Smooth muscle cell (in vitro differentiated cells): ENCODE measurements around the gene UFD1. TPM values are rescaled to one million over a fixed set of nuclear protein-coding genes. Genes with fewer than 3 reads are reported as not detected.
A peak's percentile ranks its signal among the peaks of the same experiment; 100 is the strongest.

Experiments used
- DNase-seq: peaks from one replicate; lab custom pipeline; 2025; ENCODE audit not compliant: unreplicated experiment; lab: John Stamatoyannopoulos, UW
- H2AFZ ChIP-seq: fragments of 200-600 bp; sonication (generic); 2 replicates; pipeline ENCODE4 v1.6.0; 2016; ENCODE audit warnings: antibody characterized with exemption, low read depth, mild to moderate bottlenecking
- H3F3A ChIP-seq: fragments of 200-600 bp; sonication (generic); 2 replicates; pipeline ENCODE4 v1.6.0; 2017; ENCODE audit warnings: antibody characterized with exemption, low read depth
- H3K27ac ChIP-seq: fragments of 200-600 bp; sonication (generic); 2 replicates; pipeline ENCODE4 v1.5.1; 2016; ENCODE audit warnings: low read depth, mild to moderate bottlenecking
- H3K27me3 ChIP-seq: fragments of 200-600 bp; sonication (generic); 2 replicates; pipeline ENCODE4 v1.6.1; 2016; ENCODE audit warnings: low read depth, mild to moderate bottlenecking
- H3K36me3 ChIP-seq: fragments of 200-600 bp; sonication (generic); 2 replicates; pipeline ENCODE4 v1.5.1; 2016; ENCODE audit warnings: low read depth
- H3K4me1 ChIP-seq: fragments of 200-600 bp; sonication (generic); 2 replicates; pipeline ENCODE4 v1.5.1; 2016; ENCODE audit warnings: low read depth
- H3K4me2 ChIP-seq: fragments of 200-600 bp; sonication (generic); 2 replicates; pipeline ENCODE4 v1.6.0; 2016; ENCODE audit warnings: mild to moderate bottlenecking
- H3K4me3 ChIP-seq: fragments of 200-600 bp; sonication (generic); 2 replicates; pipeline ENCODE4 v1.5.1; 2016; ENCODE audit warnings: mild to moderate bottlenecking
- H3K79me2 ChIP-seq: fragments of 200-600 bp; sonication (generic); 2 replicates; pipeline ENCODE4 v1.6.0; 2016; ENCODE audit warnings: low read depth, mild to moderate bottlenecking
- H3K9ac ChIP-seq: fragments of 200-600 bp; sonication (generic); 2 replicates; pipeline ENCODE4 v1.6.0; 2016; ENCODE audit warnings: low read depth
- H3K9me3 ChIP-seq: fragments of 200-600 bp; sonication (generic); replicated peaks from 2 replicates; pipeline ENCODE4 v1.5.1; 2016; ENCODE audit warnings: low read depth
- H4K20me1 ChIP-seq: fragments of 200-600 bp; sonication (generic); 2 replicates; pipeline ENCODE4 v1.6.0; 2016; ENCODE audit warnings: low read depth
- WGBS: methylation state at CpG from one replicate; pipeline ENCODE4 v1.1.7; 2016; ENCODE audit warnings: low lambda C conversion rate; 5-methylcytosine and 5-hydroxymethylcytosine counted together
- polyA plus RNA-seq: library from polyadenylated mRNA; unstranded; fragments of >200 nt; fragmentation: Nextera tagmentation; extraction: Ambion mirVana; gene quantifications from 2 replicates; pipeline ENCODE4 v1.2.1, GENCODE V29; 2016
- total RNA-seq: library from RNA; depleted of rRNA; stranded (reverse); fragments of >200 nt; gene quantifications from 2 replicates; pipeline ENCODE4 v1.2.3, GENCODE V29; 2014
- TF ChIP-seq, protein P1 (sequence below): fragments of 200-600 bp; sonication (generic); IDR thresholded peaks from 2 replicates; pipeline ENCODE4 v1.5.1; 2017; ENCODE audit warnings: borderline replicate concordance, mild to moderate bottlenecking, antibody characterized with exemption; ENCODE audit not compliant: insufficient read depth, poor library complexity, severe bottlenecking

The UFD1 gene
- total and polyA plus RNA-seq, 2 experiments from 2014 or later, result 48.1 to 111 TPM

DNA sequence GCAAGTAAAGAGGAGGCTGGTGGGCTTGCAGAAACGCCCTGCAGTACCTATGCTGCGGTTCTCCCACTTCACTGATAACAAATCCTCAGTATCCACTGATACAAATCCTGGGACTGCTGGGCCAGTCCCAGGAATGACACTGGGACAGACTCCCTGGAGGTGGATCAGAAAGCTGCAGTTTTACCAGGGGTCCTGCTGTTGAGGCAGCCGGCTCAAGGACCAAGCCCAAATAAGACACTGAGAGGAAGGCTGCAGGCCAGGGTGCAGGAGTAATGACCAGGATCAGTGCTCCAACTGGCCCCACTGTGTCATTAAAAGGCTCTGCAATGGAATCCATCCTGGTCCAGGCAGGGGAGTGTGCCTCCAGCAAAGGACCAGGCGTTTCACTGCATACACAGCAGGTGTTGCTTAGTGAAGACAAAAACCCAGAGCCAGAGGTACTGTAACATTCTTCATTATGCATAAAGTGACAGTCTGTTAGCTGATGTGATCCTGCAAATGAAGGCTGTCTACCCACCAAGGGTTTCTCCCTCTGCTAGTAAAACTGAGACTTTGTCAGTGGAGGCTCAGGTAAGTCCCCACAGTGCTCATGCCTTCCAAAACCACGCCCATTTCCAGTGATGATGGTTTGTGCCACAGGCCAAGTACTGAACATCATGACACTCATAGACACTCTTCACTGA, 30.1 kb downstream of the UFD1 start:
- TF ChIP-seq, protein P1, sequence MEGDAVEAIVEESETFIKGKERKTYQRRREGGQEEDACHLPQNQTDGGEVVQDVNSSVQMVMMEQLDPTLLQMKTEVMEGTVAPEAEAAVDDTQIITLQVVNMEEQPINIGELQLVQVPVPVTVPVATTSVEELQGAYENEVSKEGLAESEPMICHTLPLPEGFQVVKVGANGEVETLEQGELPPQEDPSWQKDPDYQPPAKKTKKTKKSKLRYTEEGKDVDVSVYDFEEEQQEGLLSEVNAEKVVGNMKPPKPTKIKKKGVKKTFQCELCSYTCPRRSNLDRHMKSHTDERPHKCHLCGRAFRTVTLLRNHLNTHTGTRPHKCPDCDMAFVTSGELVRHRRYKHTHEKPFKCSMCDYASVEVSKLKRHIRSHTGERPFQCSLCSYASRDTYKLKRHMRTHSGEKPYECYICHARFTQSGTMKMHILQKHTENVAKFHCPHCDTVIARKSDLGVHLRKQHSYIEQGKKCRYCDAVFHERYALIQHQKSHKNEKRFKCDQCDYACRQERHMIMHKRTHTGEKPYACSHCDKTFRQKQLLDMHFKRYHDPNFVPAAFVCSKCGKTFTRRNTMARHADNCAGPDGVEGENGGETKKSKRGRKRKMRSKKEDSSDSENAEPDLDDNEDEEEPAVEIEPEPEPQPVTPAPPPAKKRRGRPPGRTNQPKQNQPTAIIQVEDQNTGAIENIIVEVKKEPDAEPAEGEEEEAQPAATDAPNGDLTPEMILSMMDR, result no peak
- peaks cover 15% of the 10 kb centered on the region for H3K4me1 ChIP-seq
- H3K9me3 ChIP-seq, result no peaks in the 10 kb centered on the region
- peaks cover 32% of the 10 kb centered on the region for H3K79me2 ChIP-seq
- no peak overlapping the region for H3K9ac ChIP-seq
- WGBS, result 87% methylated on average over 5 of the region's 5 CpGs
- no peak overlapping the region for H3K27ac ChIP-seq
- H3F3A ChIP-seq, result peaks cover 10% of the 10 kb centered on the region
- no peak overlapping the region for H2AFZ ChIP-seq
- peak overlapping the region; percentile 93 for H3K4me2 ChIP-seq
- DNase-seq, result no peak
- peaks cover 19% of the 10 kb centered on the region for H4K20me1 ChIP-seq
- peak overlapping the region; percentile 92 for H3K4me3 ChIP-seq
- H3K36me3 ChIP-seq, result peaks cover 9% of the 10 kb centered on the region
- H3K27me3 ChIP-seq, result no peaks in the 10 kb centered on the region

DNA sequence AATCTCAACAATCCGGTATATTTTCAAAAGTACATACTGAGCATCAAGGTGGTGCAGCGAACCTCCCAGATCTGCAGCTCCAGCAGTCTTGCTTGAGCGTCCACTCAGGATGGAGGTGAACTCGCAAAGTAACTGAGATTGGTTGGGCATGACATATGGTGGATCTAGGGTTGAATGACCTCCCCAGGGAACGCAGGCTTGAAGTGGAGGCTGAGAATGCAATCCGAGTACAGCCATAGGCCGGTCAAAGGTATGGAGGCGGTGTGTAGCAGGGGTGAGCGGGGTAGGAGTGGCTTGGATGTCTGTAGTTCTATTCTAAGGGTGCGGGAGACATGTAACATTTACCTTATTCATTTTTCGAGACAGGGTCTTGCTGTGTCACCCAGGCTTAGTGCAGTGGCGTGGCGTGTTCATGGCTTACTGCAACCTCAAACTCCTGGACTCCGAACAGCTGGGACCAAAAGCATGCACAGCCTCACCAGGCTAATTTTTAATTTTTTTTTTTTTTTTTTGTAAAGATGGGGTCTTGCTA, 30.9 kb downstream of the UFD1 start:
- Histone ChIP-seq H3K4me3 (peak overlapping the region; percentile 92), H3K27me3 (no peaks in the 10 kb centered on the region), H3K9me3 (no peaks in the 10 kb centered on the region), H3K4me1 (peaks cover 15% of the 10 kb centered on the region), H3K79me2 (peaks cover 34% of the 10 kb centered on the region), H3K36me3 (peaks cover 9% of the 10 kb centered on the region), H4K20me1 (peaks cover 19% of the 10 kb centered on the region), H3F3A (peaks cover 10% of the 10 kb centered on the region), H3K4me2 (peak overlapping the region; percentile 93), H3K9ac (peak overlapping the region; percentile 85), H2AFZ (peak overlapping the region; percentile 91), H3K27ac (peak overlapping the region; percentile 76)
- WGBS, result 34% methylated on average over 14 of the region's 14 CpGs
- DNase-seq, result no peak
- TF ChIP-seq, protein P1, result no peak

DNA sequence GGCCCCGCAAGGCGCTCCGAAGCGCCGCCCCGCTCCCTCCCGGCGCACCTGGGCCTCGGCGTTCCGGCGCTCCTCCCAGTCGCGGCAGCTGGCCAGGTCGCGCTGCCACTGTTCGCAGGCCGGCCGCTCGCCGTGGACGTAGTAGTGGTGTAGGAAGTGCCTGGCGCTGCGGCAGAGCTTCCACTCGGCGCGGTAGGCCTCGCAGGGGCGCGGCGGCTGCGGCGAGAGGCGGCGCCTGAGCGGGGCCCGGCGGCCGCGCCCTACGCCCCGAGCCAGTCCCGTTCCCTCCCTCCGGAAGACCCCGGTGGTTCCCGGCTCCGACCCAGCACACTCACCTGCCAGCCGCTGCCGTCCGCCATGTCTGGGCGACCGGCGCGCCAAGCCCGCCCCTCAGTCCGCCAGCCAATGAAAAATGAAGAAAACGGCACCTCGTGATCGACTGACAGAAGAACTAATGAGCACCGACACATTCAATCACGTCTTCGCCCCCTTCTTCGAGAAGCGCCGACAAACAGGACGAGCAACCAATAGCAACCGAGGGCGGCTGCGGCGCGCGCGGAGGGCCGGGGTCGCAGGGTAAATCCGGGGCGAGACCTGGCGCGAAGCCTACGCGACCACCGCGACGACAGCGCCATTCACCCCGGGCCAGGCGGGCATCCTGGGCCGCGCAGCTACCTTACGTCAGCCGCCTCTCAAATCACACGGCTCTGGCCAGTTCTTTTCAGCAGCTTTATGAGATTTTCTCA, 31.5 kb downstream of the UFD1 start, which contains the start of gene C22orf39:
TSS of gene C22orf39 (minus strand) at position 382 of the 746 bp plus-strand sequence. CDS start at position 359, 23 bp downstream.
- under 1% methylated on average over 61 of the region's 92 CpGs for WGBS
- H3K36me3 ChIP-seq, result peaks cover 9% of the 10 kb centered on the region
- peak within 1 kb of the TSS; percentile 93 for H3K4me2 ChIP-seq
- no peaks in the 10 kb centered on the region for H3K9me3 ChIP-seq
- peak within 1 kb of the TSS; percentile 85 for H3K9ac ChIP-seq
- peaks cover 10% of the 10 kb centered on the region for H3F3A ChIP-seq
- H3K27me3 ChIP-seq, result no peaks in the 10 kb centered on the region
- peak; percentile 45 for DNase-seq
- peaks cover 25% of the 10 kb centered on the region for H4K20me1 ChIP-seq
- H2AFZ ChIP-seq, result peak within 1 kb of the TSS; percentile 91
- TF ChIP-seq, protein P1, result no peak
- H3K79me2 ChIP-seq, result peaks cover 40% of the 10 kb centered on the region
- peak within 1 kb of the TSS; percentile 76 for H3K27ac ChIP-seq
- peak within 1 kb of the TSS; percentile 92 for H3K4me3 ChIP-seq
- peaks cover 15% of the 10 kb centered on the region for H3K4me1 ChIP-seq
